GM23248 (cell line): ENCODE measurements around the gene CORO2B. TPM values are rescaled to one million over a fixed set of nuclear protein-coding genes. Genes with fewer than 3 reads are reported as not detected.

Experiments
- DNase-seq: peaks from one replicate; pipeline ENCODE4 v3.0.0-alpha.2; 2015
- H2AFZ ChIP-seq: fragments of 200-600 bp; sonication (generic); 2 replicates; pipeline ENCODE4 v1.6.1; 2016; ENCODE audit warnings: antibody characterized with exemption
- H3F3A ChIP-seq: fragments of 200-600 bp; sonication (generic); 2 replicates; pipeline ENCODE4 v1.6.1; 2016; ENCODE audit warnings: mild to moderate bottlenecking, antibody characterized with exemption, mixed run types; ENCODE audit not compliant: insufficient read depth
- H3K27ac ChIP-seq: fragments of 200-600 bp; sonication (generic); 2 replicates; pipeline ENCODE4 v1.5.1; 2016; ENCODE audit warnings: mild to moderate bottlenecking
- H3K27me3 ChIP-seq: fragments of 200-600 bp; sonication (generic); replicated peaks from 2 replicates; pipeline ENCODE4 v1.6.1; 2016; ENCODE audit warnings: mild to moderate bottlenecking; ENCODE audit not compliant: insufficient read depth
- H3K36me3 ChIP-seq: fragments of 200-600 bp; sonication (generic); 2 replicates; pipeline ENCODE4 v1.6.1; 2016; ENCODE audit warnings: low read depth, mild to moderate bottlenecking
- H3K4me1 ChIP-seq: fragments of 200-600 bp; sonication (generic); 2 replicates; pipeline ENCODE4 v1.6.1; 2016; ENCODE audit warnings: mild to moderate bottlenecking; ENCODE audit not compliant: insufficient read depth
- H3K4me2 ChIP-seq: fragments of 200-600 bp; sonication (generic); one replicate; pipeline ENCODE4 v1.6.1; 2016; ENCODE audit warnings: mild to moderate bottlenecking; ENCODE audit not compliant: unreplicated experiment
- H3K4me3 ChIP-seq: fragments of 200-600 bp; sonication (generic); 2 replicates; pipeline ENCODE4 v1.5.1; 2016; ENCODE audit warnings: mild to moderate bottlenecking
- H3K79me2 ChIP-seq: fragments of 200-600 bp; sonication (generic); 2 replicates; pipeline ENCODE4 v1.6.1; 2016; ENCODE audit warnings: mild to moderate bottlenecking; ENCODE audit not compliant: insufficient read depth
- H3K9ac ChIP-seq: fragments of 200-600 bp; sonication (generic); 2 replicates; pipeline ENCODE4 v1.6.1; 2016; ENCODE audit warnings: mild to moderate bottlenecking
- H3K9me2 ChIP-seq: fragments of 200-600 bp; sonication (generic); 2 replicates; pipeline ENCODE4 v1.6.1; 2016; ENCODE audit warnings: mixed run types, mild to moderate bottlenecking, moderate library complexity; ENCODE audit not compliant: insufficient read depth
- H3K9me3 ChIP-seq: fragments of 200-600 bp; sonication (generic); one replicate; pipeline ENCODE4 v1.6.1; 2017; ENCODE audit warnings: low read depth
- H4K20me1 ChIP-seq: fragments of 200-600 bp; sonication (generic); 2 replicates; pipeline ENCODE4 v1.6.0; 2016; ENCODE audit not compliant: insufficient read depth
- EZH2 ChIP-seq: fragments of 200-600 bp; sonication (generic); IDR thresholded peaks from 2 replicates; pipeline ENCODE4 v1.6.1; 2018; ENCODE audit warnings: antibody characterized with exemption, mild to moderate bottlenecking; ENCODE audit not compliant: insufficient read depth, poor library complexity, severe bottlenecking
- EZH2phosphoT487 ChIP-seq: fragments of 200-600 bp; sonication (generic); IDR thresholded peaks from 2 replicates; pipeline ENCODE4 v1.6.1; 2018; ENCODE audit warnings: antibody characterized with exemption, moderate library complexity, mild to moderate bottlenecking, low read depth; ENCODE audit not compliant: insufficient read depth
- WGBS, 2 experiments: methylation state at CpG; one replicate each; pipeline ENCODE4 v1.1.6; 2015 to 2017; ENCODE audit warnings: low lambda C conversion rate in 2 of 2, low coverage in 1 of 2; ENCODE audit errors: missing lambda C conversion rate in 2 of 2; 5-methylcytosine and 5-hydroxymethylcytosine counted together
- in situ Hi-C: fragments of 300-500 bp; cut with MboI; formaldehyde crosslinking; loops from 2 replicates; pipeline ENCODE4 v1.15.0; 2020
- polyA plus RNA-seq: library from polyadenylated mRNA; unstranded; fragments of >200 nt; fragmentation: Nextera tagmentation; extraction: Ambion mirVana; gene quantifications from 2 replicates; pipeline ENCODE4 v1.2.1, GENCODE V29; 2016
- total RNA-seq: library from RNA; depleted of rRNA; stranded (reverse); fragments of >200 nt; shearing (Covaris generic); gene quantifications from 2 replicates; pipeline ENCODE4 v1.2.3, GENCODE V29; 2014

Gene CORO2B
- total and polyA plus RNA-seq, 2 experiments from 2014 or later = 2.7 to 7.7 TPM

GRCh38 chr15:68676011-68676605, 97.3 kb downstream of the CORO2B start:
- no peaks in the 10 kb centered on the region for H3K9me3 ChIP-seq
- H3F3A ChIP-seq = no peaks in the 10 kb centered on the region
- DNase-seq = no peak
- H3K4me1 ChIP-seq = no peaks in the 10 kb centered on the region
- H3K4me2 ChIP-seq = no peak overlapping the region
- no peak overlapping the region for H2AFZ ChIP-seq
- no peak overlapping the region for H3K4me3 ChIP-seq
- TF ChIP-seq EZH2 (no peak), EZH2phosphoT487 (no peak)
- no peak overlapping the region for H3K27ac ChIP-seq
- H4K20me1 ChIP-seq = no peaks in the 10 kb centered on the region
- in situ Hi-C loops = loop anchor here (5.0 to 10.0 kb wide), 2 partner anchors 59 to 124 kb away; no protein-coding TSS in a partner anchor
- no peak overlapping the region for H3K9ac ChIP-seq
- no peaks in the 10 kb centered on the region for H3K79me2 ChIP-seq
- no peaks in the 10 kb centered on the region for H3K27me3 ChIP-seq
- 92% methylated on average over 7 of the region's 7 CpGs for WGBS, 2 experiments
- no peaks in the 10 kb centered on the region for H3K9me2 ChIP-seq
- no peaks in the 10 kb centered on the region for H3K36me3 ChIP-seq

DNA sequence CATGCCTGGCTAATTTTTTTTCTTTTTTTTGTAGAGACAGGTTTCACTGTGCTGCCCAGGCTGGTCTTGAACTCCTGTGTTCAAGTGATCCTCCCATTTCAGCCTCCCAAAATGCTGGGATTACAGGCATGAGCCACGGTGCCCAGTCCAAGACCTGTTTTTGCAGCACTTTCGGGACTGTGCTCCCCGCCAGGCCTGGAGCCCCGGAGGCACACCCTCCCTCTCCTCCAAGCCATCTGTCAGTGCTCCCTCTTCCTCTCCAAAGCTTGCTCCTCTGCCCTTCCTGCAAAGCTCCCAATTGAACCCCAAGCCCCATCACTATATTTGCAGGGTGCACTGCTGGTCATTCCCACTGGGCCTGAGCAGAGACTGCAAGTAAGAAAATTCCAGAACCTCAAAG, 98.1 kb downstream of the CORO2B start:
- no peak overlapping the region for H3K9ac ChIP-seq
- H4K20me1 ChIP-seq = no peaks in the 10 kb centered on the region
- no peak overlapping the region for H3K4me2 ChIP-seq
- H3K4me1 ChIP-seq = no peaks in the 10 kb centered on the region
- H3K9me3 ChIP-seq = no peaks in the 10 kb centered on the region
- no peaks in the 10 kb centered on the region for H3F3A ChIP-seq
- H2AFZ ChIP-seq = no peak overlapping the region
- no peak overlapping the region for H3K4me3 ChIP-seq
- H3K27me3 ChIP-seq = no peaks in the 10 kb centered on the region
- no peaks in the 10 kb centered on the region for H3K9me2 ChIP-seq
- no peaks in the 10 kb centered on the region for H3K36me3 ChIP-seq
- H3K79me2 ChIP-seq = no peaks in the 10 kb centered on the region
- no peak overlapping the region for H3K27ac ChIP-seq
- no peak for DNase-seq
- in situ Hi-C loops = loop anchor here (5.0 to 10.0 kb wide), 2 partner anchors 58 to 125 kb away; no protein-coding TSS in a partner anchor
- WGBS, 2 experiments = 88 to 91% methylated on average over 4 of the region's 4 CpGs
- TF ChIP-seq EZH2phosphoT487 = no peak
- no peak for TF ChIP-seq EZH2

DNA sequence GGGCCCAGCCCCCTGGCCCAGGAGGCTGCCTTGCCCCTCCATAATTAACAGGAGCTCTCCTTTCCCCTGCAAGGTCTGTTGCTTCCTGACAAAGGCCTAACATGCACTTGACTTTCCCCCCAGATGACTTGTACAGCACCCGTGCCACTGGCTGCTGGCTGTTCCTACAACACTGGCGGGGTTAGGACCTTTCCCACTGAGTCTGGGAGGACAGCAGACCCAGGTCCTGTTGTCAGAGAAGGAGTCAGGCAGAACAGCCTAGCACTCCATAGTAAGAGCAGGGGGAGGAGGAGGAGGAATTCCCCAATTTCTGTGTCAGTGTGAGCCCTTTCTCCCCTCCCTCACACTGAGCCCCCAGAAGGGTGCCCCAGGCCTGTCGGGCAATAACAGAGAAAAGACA, 99.2 kb downstream of the CORO2B start:
- no peaks in the 10 kb centered on the region for H3K9me3 ChIP-seq
- in situ Hi-C loops = loop anchor here (5.0 to 10.0 kb wide), 2 partner anchors 57 to 126 kb away; no protein-coding TSS in a partner anchor
- H3K36me3 ChIP-seq = no peaks in the 10 kb centered on the region
- no peaks in the 10 kb centered on the region for H4K20me1 ChIP-seq
- H3K27ac ChIP-seq = no peak overlapping the region
- DNase-seq = no peak
- no peaks in the 10 kb centered on the region for H3K4me1 ChIP-seq
- H2AFZ ChIP-seq = no peak overlapping the region
- no peaks in the 10 kb centered on the region for H3K9me2 ChIP-seq
- no peaks in the 10 kb centered on the region for H3K27me3 ChIP-seq
- H3K4me3 ChIP-seq = no peak overlapping the region
- H3K79me2 ChIP-seq = no peaks in the 10 kb centered on the region
- TF ChIP-seq EZH2 (no peak), EZH2phosphoT487 (no peak)
- H3F3A ChIP-seq = no peaks in the 10 kb centered on the region
- no peak overlapping the region for H3K9ac ChIP-seq
- 91 to 98% methylated on average over 3 of the region's 3 CpGs for WGBS, 2 experiments
- H3K4me2 ChIP-seq = no peak overlapping the region

GRCh38 chr15:68678746-68679145, 100.0 kb downstream of the CORO2B start:
- no peak overlapping the region for H3K4me3 ChIP-seq
- no peaks in the 10 kb centered on the region for H3K79me2 ChIP-seq
- no peaks in the 10 kb centered on the region for H3K36me3 ChIP-seq
- no peaks in the 10 kb centered on the region for H3K9me2 ChIP-seq
- no peak for DNase-seq
- no peak overlapping the region for H3K4me2 ChIP-seq
- H3K27me3 ChIP-seq = no peaks in the 10 kb centered on the region
- no peaks in the 10 kb centered on the region for H3K4me1 ChIP-seq
- H3F3A ChIP-seq = no peaks in the 10 kb centered on the region
- no peaks in the 10 kb centered on the region for H4K20me1 ChIP-seq
- in situ Hi-C loops = loop anchor here (5.0 to 10.0 kb wide), 2 partner anchors 56 to 126 kb away; no protein-coding TSS in a partner anchor
- H2AFZ ChIP-seq = no peak overlapping the region
- no peak overlapping the region for H3K9ac ChIP-seq
- no peaks in the 10 kb centered on the region for H3K9me3 ChIP-seq
- no peak overlapping the region for H3K27ac ChIP-seq
- WGBS, 2 experiments = 71 to 79% methylated on average over 5 of the region's 5 CpGs
- TF ChIP-seq EZH2 = no peak
- TF ChIP-seq EZH2phosphoT487 = no peak
